GM12878 (cell line): ENCODE measurements around the gene NPW. TPM values are rescaled to one million over a fixed set of nuclear protein-coding genes. Genes with fewer than 3 reads are reported as not detected.
A peak's percentile ranks its signal among the peaks of the same experiment; 100 is the strongest.

ENCODE experiments used
- BRCA1 ChIP-seq: IDR thresholded peaks from 2 replicates; pipeline ENCODE4 v1.6.1; 2011; ENCODE audit warnings: low read depth, low read length, improper control_type of control experiment
- CHD4 ChIP-seq: fragments of 200-600 bp; sonication (generic); IDR thresholded peaks from 2 replicates; pipeline ENCODE4 v1.6.1; 2016; ENCODE audit warnings: mild to moderate bottlenecking
- CREB1 ChIP-seq: IDR thresholded peaks from 2 replicates; pipeline ENCODE4 v1.6.1; 2012; ENCODE audit warnings: low read depth, mild to moderate bottlenecking, inconsistent platforms
- EZH2 ChIP-seq: IDR thresholded peaks from 2 replicates; pipeline ENCODE4 v1.6.1; 2012; ENCODE audit warnings: low read depth, mild to moderate bottlenecking, control low read depth, inconsistent platforms, low read length, borderline replicate concordance; ENCODE audit not compliant: control insufficient read depth
- IRF4 ChIP-seq: IDR thresholded peaks from 2 replicates; pipeline ENCODE4 v1.6.1; 2011; ENCODE audit warnings: low read depth, low read length
- KLF5 ChIP-seq: fragments of 450-650 bp; IDR thresholded peaks from 2 replicates; pipeline ENCODE4 v1.6.1; 2014; ENCODE audit warnings: mild to moderate bottlenecking; ENCODE audit not compliant: partially characterized antibody
- NFXL1 ChIP-seq: fragments of 450-650 bp; IDR thresholded peaks from 2 replicates; pipeline ENCODE4 v1.6.1; 2017; ENCODE audit warnings: antibody characterized with exemption, mild to moderate bottlenecking, borderline replicate concordance
- RCOR1 ChIP-seq: conservative IDR thresholded peaks from 2 replicates; pipeline ENCODE4 v1.6.1; 2012; ENCODE audit warnings: low read depth, low read length, improper control_type of control experiment
- SIN3A ChIP-seq: IDR thresholded peaks from 2 replicates; pipeline ENCODE4 v1.6.1; 2012; ENCODE audit warnings: low read depth, low read length, improper control_type of control experiment
- SPI1 ChIP-seq: IDR thresholded peaks from 2 replicates; pipeline ENCODE4 v1.6.1; 2011; ENCODE audit warnings: low read depth, mild to moderate bottlenecking, low read length, moderate library complexity, borderline replicate concordance; ENCODE audit not compliant: insufficient read depth
- STAT1 ChIP-seq: fragments of 450-650 bp; conservative IDR thresholded peaks from 2 replicates; pipeline ENCODE4 v1.6.1; 2014; ENCODE audit warnings: antibody characterized with exemption, mild to moderate bottlenecking
- ZNF384 ChIP-seq: IDR thresholded peaks from 2 replicates; pipeline ENCODE4 v1.6.1; 2012; ENCODE audit warnings: low read depth, mild to moderate bottlenecking, low read length, improper control_type of control experiment, borderline replicate concordance
- polyA plus RNA-seq, 11 experiments: library from polyadenylated mRNA; depleted of rRNA in 4 of 11; unstranded in 6 of 11; stranded (reverse) in 5 of 11; fragments of >200 nt; fragmentation: Nextera tagmentation in 4 of 11; fragmentation: Illumina TruSeq in 1 of 11; extraction: Ambion mirVana in 4 of 11; extraction: Trizol in 1 of 11; gene quantifications; 1 replicate in 1 of 11; 2 replicates in 10 of 11; pipeline versions ENCODE4 v1.2.1 to v1.2.3, GENCODE V29; 2011 to 2016; ENCODE audit warnings: inconsistent platforms in 2 of 11, missing spikeins in 2 of 11, low read depth in 1 of 11
- total RNA-seq, 4 experiments: library from RNA; depleted of rRNA in 3 of 4; stranded (reverse); fragments of >200 nt in 3 of 4; fragmentation: Illumina TruSeq in 1 of 4; extraction: Trizol in 1 of 4; gene quantifications; 2 replicates each; pipeline versions ENCODE4 v1.2.1 to v1.2.3, GENCODE V29; 2013 to 2021
- TF ChIP-seq, protein P1 (sequence below): fragments of 450-650 bp; IDR thresholded peaks from 2 replicates; pipeline ENCODE4 v1.6.1; 2017; ENCODE audit warnings: mild to moderate bottlenecking, moderate library complexity
- TF ChIP-seq, protein P2 (sequence below): IDR thresholded peaks from 2 replicates; pipeline ENCODE4 v1.6.1; 2012; ENCODE audit warnings: low read depth, low read length, improper control_type of control experiment
- TF ChIP-seq, protein P3 (sequence below): fragments of 450-650 bp; IDR thresholded peaks from 2 replicates; pipeline ENCODE4 v1.6.1; 2014; ENCODE audit warnings: mild to moderate bottlenecking
- TF ChIP-seq, protein P4 (sequence below): fragments of 450-650 bp; IDR thresholded peaks from 2 replicates; pipeline ENCODE4 v1.6.1; 2018; ENCODE audit warnings: mild to moderate bottlenecking, low read depth, moderate library complexity; ENCODE audit not compliant: partially characterized antibody
- TF ChIP-seq, protein P5 (sequence below): IDR thresholded peaks from 2 replicates; pipeline ENCODE4 v1.6.1; 2011; ENCODE audit warnings: low read depth, low read length, improper control_type of control experiment, borderline replicate concordance

NPW gene
- total and polyA plus RNA-seq, 10 of the 15 experiments (the other 5 are each of a cell fraction or from before 2014, with no cell fraction given), result 0.23 to 2.5 (median 0.98) TPM; not detected in 4

DNA sequence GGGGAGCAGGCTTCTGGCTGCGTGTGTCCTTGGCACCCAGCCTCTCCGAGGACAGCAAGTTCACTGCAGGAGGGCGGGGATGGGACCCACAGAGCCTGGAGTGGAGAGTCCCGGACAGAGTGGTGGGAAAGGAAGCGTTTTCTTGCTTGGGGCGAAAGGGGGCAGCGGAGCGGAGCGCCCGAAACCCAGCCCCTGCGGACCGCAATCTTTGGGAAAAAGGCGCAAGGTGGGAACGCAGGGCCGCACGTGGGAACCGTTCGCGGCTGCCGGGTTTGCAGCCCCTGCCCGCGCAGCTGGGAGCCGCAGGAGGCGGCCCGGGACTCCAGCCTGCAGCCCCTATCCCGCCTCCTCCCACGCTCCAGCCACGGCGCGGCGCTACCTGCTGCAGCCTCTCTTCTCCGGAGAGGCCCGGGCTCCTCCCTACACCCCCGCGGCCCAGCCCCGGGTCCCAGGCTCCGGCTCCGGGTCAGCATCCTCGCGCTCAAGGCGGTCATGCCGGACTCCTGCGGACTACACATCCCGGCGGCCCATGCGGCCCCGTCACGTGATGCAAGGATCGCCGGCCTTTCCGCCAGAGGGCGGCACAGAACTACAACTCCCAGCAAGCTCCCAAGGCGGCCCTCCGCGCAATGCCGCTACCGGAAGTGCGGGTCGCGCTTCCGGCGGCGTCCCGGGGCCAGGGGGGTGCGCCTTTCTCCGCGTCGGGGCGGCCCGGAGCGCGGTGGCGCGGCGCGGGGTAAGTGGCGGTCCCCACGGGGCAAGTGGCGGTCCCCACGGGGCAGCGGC is 27.9 kb downstream of the NPW start, which contains the start of the genes NTHL1 and TSC2 (continued):
- TF ChIP-seq, protein P1, sequence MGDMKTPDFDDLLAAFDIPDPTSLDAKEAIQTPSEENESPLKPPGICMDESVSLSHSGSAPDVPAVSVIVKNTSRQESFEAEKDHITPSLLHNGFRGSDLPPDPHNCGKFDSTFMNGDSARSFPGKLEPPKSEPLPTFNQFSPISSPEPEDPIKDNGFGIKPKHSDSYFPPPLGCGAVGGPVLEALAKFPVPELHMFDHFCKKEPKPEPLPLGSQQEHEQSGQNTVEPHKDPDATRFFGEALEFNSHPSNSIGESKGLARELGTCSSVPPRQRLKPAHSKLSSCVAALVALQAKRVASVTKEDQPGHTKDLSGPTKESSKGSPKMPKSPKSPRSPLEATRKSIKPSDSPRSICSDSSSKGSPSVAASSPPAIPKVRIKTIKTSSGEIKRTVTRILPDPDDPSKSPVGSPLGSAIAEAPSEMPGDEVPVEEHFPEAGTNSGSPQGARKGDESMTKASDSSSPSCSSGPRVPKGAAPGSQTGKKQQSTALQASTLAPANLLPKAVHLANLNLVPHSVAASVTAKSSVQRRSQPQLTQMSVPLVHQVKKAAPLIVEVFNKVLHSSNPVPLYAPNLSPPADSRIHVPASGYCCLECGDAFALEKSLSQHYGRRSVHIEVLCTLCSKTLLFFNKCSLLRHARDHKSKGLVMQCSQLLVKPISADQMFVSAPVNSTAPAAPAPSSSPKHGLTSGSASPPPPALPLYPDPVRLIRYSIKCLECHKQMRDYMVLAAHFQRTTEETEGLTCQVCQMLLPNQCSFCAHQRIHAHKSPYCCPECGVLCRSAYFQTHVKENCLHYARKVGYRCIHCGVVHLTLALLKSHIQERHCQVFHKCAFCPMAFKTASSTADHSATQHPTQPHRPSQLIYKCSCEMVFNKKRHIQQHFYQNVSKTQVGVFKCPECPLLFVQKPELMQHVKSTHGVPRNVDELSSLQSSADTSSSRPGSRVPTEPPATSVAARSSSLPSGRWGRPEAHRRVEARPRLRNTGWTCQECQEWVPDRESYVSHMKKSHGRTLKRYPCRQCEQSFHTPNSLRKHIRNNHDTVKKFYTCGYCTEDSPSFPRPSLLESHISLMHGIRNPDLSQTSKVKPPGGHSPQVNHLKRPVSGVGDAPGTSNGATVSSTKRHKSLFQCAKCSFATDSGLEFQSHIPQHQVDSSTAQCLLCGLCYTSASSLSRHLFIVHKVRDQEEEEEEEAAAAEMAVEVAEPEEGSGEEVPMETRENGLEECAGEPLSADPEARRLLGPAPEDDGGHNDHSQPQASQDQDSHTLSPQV, result peak; percentile 49; the same call in 1 of the 2 replicates
- no peak for TF ChIP-seq CHD4
- TF ChIP-seq STAT1, result peak; percentile 73; the same call in 1 of the 2 replicates
- TF ChIP-seq NFXL1, result 0 out of 2 replicates have a peak, but pooled peaks have one; percentile 59
- TF ChIP-seq KLF5, result peak; percentile 57
- TF ChIP-seq, protein P2, sequence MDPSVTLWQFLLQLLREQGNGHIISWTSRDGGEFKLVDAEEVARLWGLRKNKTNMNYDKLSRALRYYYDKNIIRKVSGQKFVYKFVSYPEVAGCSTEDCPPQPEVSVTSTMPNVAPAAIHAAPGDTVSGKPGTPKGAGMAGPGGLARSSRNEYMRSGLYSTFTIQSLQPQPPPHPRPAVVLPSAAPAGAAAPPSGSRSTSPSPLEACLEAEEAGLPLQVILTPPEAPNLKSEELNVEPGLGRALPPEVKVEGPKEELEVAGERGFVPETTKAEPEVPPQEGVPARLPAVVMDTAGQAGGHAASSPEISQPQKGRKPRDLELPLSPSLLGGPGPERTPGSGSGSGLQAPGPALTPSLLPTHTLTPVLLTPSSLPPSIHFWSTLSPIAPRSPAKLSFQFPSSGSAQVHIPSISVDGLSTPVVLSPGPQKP, result peak; percentile 94
- TF ChIP-seq RCOR1, result no peak
- TF ChIP-seq SPI1, result no peak
- TF ChIP-seq, protein P3, sequence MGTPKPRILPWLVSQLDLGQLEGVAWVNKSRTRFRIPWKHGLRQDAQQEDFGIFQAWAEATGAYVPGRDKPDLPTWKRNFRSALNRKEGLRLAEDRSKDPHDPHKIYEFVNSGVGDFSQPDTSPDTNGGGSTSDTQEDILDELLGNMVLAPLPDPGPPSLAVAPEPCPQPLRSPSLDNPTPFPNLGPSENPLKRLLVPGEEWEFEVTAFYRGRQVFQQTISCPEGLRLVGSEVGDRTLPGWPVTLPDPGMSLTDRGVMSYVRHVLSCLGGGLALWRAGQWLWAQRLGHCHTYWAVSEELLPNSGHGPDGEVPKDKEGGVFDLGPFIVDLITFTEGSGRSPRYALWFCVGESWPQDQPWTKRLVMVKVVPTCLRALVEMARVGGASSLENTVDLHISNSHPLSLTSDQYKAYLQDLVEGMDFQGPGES, result no peak
- no peak for TF ChIP-seq ZNF384
- TF ChIP-seq CREB1, result peak; percentile 89
- 0 out of 2 replicates have a peak, but pooled peaks have one; percentile 8 for TF ChIP-seq IRF4
- TF ChIP-seq, protein P4, sequence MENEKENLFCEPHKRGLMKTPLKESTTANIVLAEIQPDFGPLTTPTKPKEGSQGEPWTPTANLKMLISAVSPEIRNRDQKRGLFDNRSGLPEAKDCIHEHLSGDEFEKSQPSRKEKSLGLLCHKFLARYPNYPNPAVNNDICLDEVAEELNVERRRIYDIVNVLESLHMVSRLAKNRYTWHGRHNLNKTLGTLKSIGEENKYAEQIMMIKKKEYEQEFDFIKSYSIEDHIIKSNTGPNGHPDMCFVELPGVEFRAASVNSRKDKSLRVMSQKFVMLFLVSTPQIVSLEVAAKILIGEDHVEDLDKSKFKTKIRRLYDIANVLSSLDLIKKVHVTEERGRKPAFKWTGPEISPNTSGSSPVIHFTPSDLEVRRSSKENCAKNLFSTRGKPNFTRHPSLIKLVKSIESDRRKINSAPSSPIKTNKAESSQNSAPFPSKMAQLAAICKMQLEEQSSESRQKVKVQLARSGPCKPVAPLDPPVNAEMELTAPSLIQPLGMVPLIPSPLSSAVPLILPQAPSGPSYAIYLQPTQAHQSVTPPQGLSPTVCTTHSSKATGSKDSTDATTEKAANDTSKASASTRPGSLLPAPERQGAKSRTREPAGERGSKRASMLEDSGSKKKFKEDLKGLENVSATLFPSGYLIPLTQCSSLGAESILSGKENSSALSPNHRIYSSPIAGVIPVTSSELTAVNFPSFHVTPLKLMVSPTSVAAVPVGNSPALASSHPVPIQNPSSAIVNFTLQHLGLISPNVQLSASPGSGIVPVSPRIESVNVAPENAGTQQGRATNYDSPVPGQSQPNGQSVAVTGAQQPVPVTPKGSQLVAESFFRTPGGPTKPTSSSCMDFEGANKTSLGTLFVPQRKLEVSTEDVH, result no peak
- no peak for TF ChIP-seq EZH2
- TF ChIP-seq, protein P5, sequence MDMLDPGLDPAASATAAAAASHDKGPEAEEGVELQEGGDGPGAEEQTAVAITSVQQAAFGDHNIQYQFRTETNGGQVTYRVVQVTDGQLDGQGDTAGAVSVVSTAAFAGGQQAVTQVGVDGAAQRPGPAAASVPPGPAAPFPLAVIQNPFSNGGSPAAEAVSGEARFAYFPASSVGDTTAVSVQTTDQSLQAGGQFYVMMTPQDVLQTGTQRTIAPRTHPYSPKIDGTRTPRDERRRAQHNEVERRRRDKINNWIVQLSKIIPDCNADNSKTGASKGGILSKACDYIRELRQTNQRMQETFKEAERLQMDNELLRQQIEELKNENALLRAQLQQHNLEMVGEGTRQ, result peak; percentile 96
- peak; percentile 94 for TF ChIP-seq SIN3A
- no peak for TF ChIP-seq BRCA1
